ENCODE results near the gene SERTAD1.

The SERTAD1 gene

DNA sequence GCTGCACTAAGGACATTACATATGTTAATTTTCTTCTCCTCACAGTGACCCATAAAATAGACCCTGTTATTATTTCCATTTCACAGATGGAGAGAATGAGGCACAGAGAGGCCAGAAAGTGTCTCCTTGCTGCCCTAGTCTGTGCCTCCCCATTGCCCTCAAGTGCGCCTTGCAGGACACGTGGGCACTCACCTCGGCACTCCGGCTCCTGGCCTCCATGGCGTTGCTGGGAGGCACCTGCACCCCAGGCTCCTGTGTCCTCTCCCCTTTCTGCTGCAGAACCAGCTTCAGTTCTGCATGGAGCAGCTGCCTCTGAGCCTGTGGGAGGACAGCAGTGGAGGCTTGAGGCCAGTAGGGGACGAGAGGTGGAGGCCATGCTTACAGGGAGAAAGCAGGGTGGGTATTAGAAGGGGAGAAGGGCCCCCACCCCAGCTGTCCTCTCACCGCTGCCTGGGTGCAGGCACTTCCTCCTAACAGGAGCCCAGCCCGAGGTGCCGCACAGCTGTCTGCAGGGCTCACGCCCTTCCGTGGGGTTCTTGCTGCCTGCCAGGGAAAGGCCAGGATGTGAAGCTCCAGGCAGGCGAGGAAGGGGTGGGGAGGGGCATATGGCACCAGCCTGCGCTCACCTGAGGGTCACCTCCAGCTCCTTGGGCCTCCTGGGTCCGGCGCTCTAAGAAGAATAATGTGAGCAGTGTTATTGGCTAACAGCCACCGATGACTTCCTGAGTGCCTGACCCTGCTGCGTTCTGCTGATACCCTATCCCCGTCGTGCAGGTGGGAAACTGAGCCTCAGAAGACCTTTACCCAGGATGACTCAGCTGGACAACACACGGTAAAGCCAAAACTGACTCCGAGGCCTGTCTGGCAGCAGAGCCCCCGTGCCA, 17.8 kb downstream of the SERTAD1 start:
- Histone ChIP-seq H3K79me2 (ENCODE audit: insufficient read depth, low read length) (no peaks in the 10 kb centered on the region), H3K4me3 (ENCODE audit: insufficient read depth, low read length, poor library complexity, severe bottlenecking) (no peak overlapping the region), H3K9me2 (replicated peaks; ENCODE audit: insufficient read depth, low read length) (no peaks in the 10 kb centered on the region), H4K20me1 (ENCODE audit: low read depth, low read length) (no peaks in the 10 kb centered on the region), H3K27me3 (ENCODE audit: low read length) (no peaks in the 10 kb centered on the region), H3K4me2 (ENCODE audit: low read depth, low read length, poor library complexity, severe bottlenecking) (no peak overlapping the region), H3K9me3 (ENCODE audit: insufficient read depth, low read length) (no peaks in the 10 kb centered on the region), H3K27ac (ENCODE audit: low read depth, low read length) (no peak overlapping the region), H3K36me3 (ENCODE audit: low read length) (no peaks in the 10 kb centered on the region), H3K9ac (ENCODE audit: low read length) (no peak overlapping the region), H3F3A (ENCODE audit: insufficient read depth) (no peaks in the 10 kb centered on the region), H2AFZ (ENCODE audit: low read depth, low read length, severe bottlenecking) (no peak overlapping the region)
- TF ChIP-seq, protein P1, sequence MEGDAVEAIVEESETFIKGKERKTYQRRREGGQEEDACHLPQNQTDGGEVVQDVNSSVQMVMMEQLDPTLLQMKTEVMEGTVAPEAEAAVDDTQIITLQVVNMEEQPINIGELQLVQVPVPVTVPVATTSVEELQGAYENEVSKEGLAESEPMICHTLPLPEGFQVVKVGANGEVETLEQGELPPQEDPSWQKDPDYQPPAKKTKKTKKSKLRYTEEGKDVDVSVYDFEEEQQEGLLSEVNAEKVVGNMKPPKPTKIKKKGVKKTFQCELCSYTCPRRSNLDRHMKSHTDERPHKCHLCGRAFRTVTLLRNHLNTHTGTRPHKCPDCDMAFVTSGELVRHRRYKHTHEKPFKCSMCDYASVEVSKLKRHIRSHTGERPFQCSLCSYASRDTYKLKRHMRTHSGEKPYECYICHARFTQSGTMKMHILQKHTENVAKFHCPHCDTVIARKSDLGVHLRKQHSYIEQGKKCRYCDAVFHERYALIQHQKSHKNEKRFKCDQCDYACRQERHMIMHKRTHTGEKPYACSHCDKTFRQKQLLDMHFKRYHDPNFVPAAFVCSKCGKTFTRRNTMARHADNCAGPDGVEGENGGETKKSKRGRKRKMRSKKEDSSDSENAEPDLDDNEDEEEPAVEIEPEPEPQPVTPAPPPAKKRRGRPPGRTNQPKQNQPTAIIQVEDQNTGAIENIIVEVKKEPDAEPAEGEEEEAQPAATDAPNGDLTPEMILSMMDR (IDR thresholded peaks at IDR 0.05; ENCODE audit: insufficient read depth, low read length, poor library complexity, severe bottlenecking), result no peak
- TF ChIP-seq EZH2phosphoT487 (conservative IDR thresholded peaks at IDR 0.05; ENCODE audit: low read length), result no peak

DNA sequence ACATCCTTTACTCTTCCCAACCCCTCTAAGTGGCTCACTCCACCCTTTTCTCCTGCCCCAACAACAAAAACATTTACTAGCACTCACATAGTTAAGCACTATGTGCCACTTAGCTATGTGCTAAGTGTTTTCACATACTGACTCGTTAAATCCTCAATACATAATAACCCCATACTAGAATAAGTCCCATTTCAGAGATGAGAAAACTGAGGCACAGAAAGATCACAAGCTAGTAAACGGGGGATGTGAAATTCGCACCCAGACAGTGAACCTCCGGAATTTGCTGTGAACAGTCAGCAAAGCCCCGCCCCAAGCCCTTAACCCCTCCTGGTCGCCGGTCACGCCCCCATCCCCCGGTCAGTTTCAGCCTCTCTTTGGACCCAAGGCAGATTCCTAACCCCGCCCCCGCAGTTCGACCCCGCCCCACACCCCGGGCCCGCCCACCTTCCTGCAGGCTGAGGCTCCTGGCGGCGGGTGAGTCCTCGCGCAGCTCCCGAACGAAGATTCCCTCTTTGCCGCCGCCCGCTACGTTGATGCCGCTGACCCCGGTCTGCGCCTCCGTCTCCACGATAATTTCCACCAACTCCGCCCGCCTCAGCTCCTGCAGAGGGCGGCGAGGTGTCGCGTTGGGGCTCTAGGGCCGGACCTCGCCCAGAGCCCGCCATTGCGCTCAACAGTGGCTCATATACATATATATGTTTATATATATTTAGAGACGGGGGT, 22.4 kb downstream of the SERTAD1 start:
- 0 out of 2 replicates have a peak overlapping the region, but pooled peaks have one; percentile 30 for H3K27ac ChIP-seq (ENCODE audit: low read depth, low read length)
- H4K20me1 ChIP-seq (ENCODE audit: low read depth, low read length), result no peaks in the 10 kb centered on the region
- TF ChIP-seq, protein P1 (IDR thresholded peaks at IDR 0.05; ENCODE audit: insufficient read depth, low read length, poor library complexity, severe bottlenecking), result no peak
- no peak for TF ChIP-seq EZH2phosphoT487 (conservative IDR thresholded peaks at IDR 0.05; ENCODE audit: low read length)
- H3K36me3 ChIP-seq (ENCODE audit: low read length), result no peaks in the 10 kb centered on the region
- H3K4me2 ChIP-seq (ENCODE audit: low read depth, low read length, poor library complexity, severe bottlenecking), result peak overlapping the region; percentile 97
- peak overlapping the region; percentile 50 for H3K9ac ChIP-seq (ENCODE audit: low read length)
- no peaks in the 10 kb centered on the region for H3F3A ChIP-seq (ENCODE audit: insufficient read depth)
- H2AFZ ChIP-seq (ENCODE audit: low read depth, low read length, severe bottlenecking), result peak overlapping the region; percentile 99
- H3K9me2 ChIP-seq (replicated peaks; ENCODE audit: insufficient read depth, low read length), result no peaks in the 10 kb centered on the region
- peak overlapping the region; percentile 60 for H3K4me3 ChIP-seq (ENCODE audit: insufficient read depth, low read length, poor library complexity, severe bottlenecking)
- H3K9me3 ChIP-seq (ENCODE audit: insufficient read depth, low read length), result no peaks in the 10 kb centered on the region
- H3K27me3 ChIP-seq (ENCODE audit: low read length), result no peaks in the 10 kb centered on the region
- H3K79me2 ChIP-seq (ENCODE audit: insufficient read depth, low read length), result no peaks in the 10 kb centered on the region

DNA sequence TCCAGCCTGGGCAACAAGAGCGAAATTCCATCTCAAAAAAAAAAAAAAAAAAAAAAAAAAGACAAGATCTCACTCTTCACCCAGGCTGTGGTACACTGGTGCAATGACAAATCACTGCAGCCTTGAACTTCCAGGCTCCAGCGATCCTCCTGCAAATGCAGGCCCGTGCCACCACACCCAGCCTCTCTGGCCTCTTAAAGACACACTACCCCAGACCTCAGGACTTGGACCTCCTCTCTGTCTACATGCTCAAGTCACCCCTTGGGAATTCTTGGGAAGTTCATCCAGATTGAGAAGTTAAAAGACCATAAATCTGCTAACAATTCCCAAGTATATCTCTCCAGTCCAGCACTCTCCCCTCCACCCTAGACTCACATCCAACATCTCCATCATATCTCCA, 25.2 kb downstream of the SERTAD1 start:
- H3K27ac ChIP-seq (ENCODE audit: low read depth, low read length), result no peak overlapping the region
- no peak overlapping the region for H3K4me3 ChIP-seq (ENCODE audit: insufficient read depth, low read length, poor library complexity, severe bottlenecking)
- no peak for TF ChIP-seq EZH2phosphoT487 (conservative IDR thresholded peaks at IDR 0.05; ENCODE audit: low read length)
- TF ChIP-seq, protein P1 (IDR thresholded peaks at IDR 0.05; ENCODE audit: insufficient read depth, low read length, poor library complexity, severe bottlenecking), result no peak
- H4K20me1 ChIP-seq (ENCODE audit: low read depth, low read length), result no peaks in the 10 kb centered on the region
- no peaks in the 10 kb centered on the region for H3F3A ChIP-seq (ENCODE audit: insufficient read depth)
- no peak overlapping the region for H2AFZ ChIP-seq (ENCODE audit: low read depth, low read length, severe bottlenecking)
- H3K9ac ChIP-seq (ENCODE audit: low read length), result no peak overlapping the region
- H3K27me3 ChIP-seq (ENCODE audit: low read length), result no peaks in the 10 kb centered on the region
- no peaks in the 10 kb centered on the region for H3K79me2 ChIP-seq (ENCODE audit: insufficient read depth, low read length)
- no peaks in the 10 kb centered on the region for H3K9me3 ChIP-seq (ENCODE audit: insufficient read depth, low read length)
- H3K36me3 ChIP-seq (ENCODE audit: low read length), result no peaks in the 10 kb centered on the region
- no peak overlapping the region for H3K4me2 ChIP-seq (ENCODE audit: low read depth, low read length, poor library complexity, severe bottlenecking)
- no peaks in the 10 kb centered on the region for H3K9me2 ChIP-seq (replicated peaks; ENCODE audit: insufficient read depth, low read length)

All from SU-DHL-6 (cell line).